ENCODE measurements around the gene PITX3. TPM values are rescaled to one million over a fixed set of nuclear protein-coding genes. Genes with fewer than 3 reads are reported as not detected.

PITX3 gene
- total and polyA plus RNA-seq, 10 of the 15 experiments (the other 5 are each of a cell fraction or from before 2014, with no cell fraction given): not detected

- no peak for TF ChIP-seq RELB (IDR thresholded peaks at IDR 0.05; ENCODE audit: low read depth)
- no peak for TF ChIP-seq PBX3 (IDR thresholded peaks at IDR 0.05; ENCODE audit: insufficient replicate concordance, low read depth, low read length)
Observed at GRCh38 chr10:102255404-102255803, 14.1 kb upstream of the PITX3 start (continued).

GRCh38 chr10:102254426-102254825, 13.1 kb upstream of the PITX3 start:
- in situ Hi-C loops (cut with MboI) (no loop called here), intact Hi-C loops (cut with micrococcal nuclease; ENCODE audit: unreplicated experiment) (no loop called here)
- no TSS peak for BruUV-seq (replicated peaks)
- no peak for TF ChIP-seq PAX8 (IDR thresholded peaks at IDR 0.05)
- no peak for TF ChIP-seq RAD21 (IDR thresholded peaks at IDR 0.05; ENCODE audit: insufficient read depth, low read depth, low read length)
- TF ChIP-seq HDAC6 (IDR thresholded peaks at IDR 0.05; ENCODE audit: unreplicated experiment): no peak
- TF ChIP-seq MTA2 (IDR thresholded peaks at IDR 0.05; ENCODE audit: low read depth): no peak
- no peak for TF ChIP-seq HSF1 (IDR thresholded peaks at IDR 0.05; ENCODE audit: low read depth, low read length)
- no peak for TF ChIP-seq SP1 (IDR thresholded peaks at IDR 0.05; ENCODE audit: low read depth, low read length)
- no peak for TF ChIP-seq POU2F2 (IDR thresholded peaks at IDR 0.05; ENCODE audit: borderline replicate concordance, low read depth, low read length)
- TF ChIP-seq SMC3 (IDR thresholded peaks at IDR 0.05; ENCODE audit: borderline replicate concordance, low read length): no peak
- no peak for TF ChIP-seq BHLHE40 (IDR thresholded peaks at IDR 0.05; ENCODE audit: borderline replicate concordance in 1 of 2, low read depth in 2 of 2, low read length in 1 of 2)
- no peak for TF ChIP-seq NFYB (IDR thresholded peaks at IDR 0.05; ENCODE audit: insufficient read depth, low read depth, low read length)
- no peak for TF ChIP-seq HDAC2 (IDR thresholded peaks at IDR 0.05)
- no peak for TF ChIP-seq ZSCAN29 (IDR thresholded peaks at IDR 0.05)
- no peak for TF ChIP-seq REST (IDR thresholded peaks at IDR 0.05; ENCODE audit: low read depth, low read length)

More at GRCh38 chr10:102254426-102254825, 13.1 kb upstream of the PITX3 start:
- Histone ChIP-seq H3K4me2 (ENCODE audit: control insufficient read depth, insufficient read depth) (no peak overlapping the region), H3K79me2 (ENCODE audit: control insufficient read depth, insufficient read depth, low read length) (peaks cover 55% of the 10 kb centered on the region), H3K9me3 (replicated peaks; ENCODE audit: control insufficient read depth, insufficient read depth, low read length) (no peaks in the 10 kb centered on the region; the same call in 2 of the 3 replicates), H3K9ac (ENCODE audit: control insufficient read depth, insufficient read depth, low read length) (no peak overlapping the region), H3K4me3 (no peak overlapping the region), H3K27ac (ENCODE audit: control insufficient read depth, insufficient read depth) (no peak overlapping the region), H4K20me1 (ENCODE audit: control insufficient read depth, insufficient read depth) (no peaks in the 10 kb centered on the region), H2AFZ (ENCODE audit: control insufficient read depth, low read depth, low read length) (no peak overlapping the region), H3K36me3 (ENCODE audit: control insufficient read depth in 2 of 2, insufficient read depth in 2 of 2, low read length in 1 of 2) (peaks cover 0 to 8% of the 10 kb centered on the region in 2 experiments; a peak in 2 of 4 replicates), H3K4me1 (ENCODE audit: control insufficient read depth, insufficient read depth, low read length) (0 out of 2 replicates have a peak, but pooled peaks cover 4% of the 10 kb centered on the region), H3K27me3 (replicated peaks in 1 of 2; ENCODE audit: control insufficient read depth in 2 of 2, insufficient read depth in 2 of 2, low read length in 1 of 2) (no peaks in the 10 kb centered on the region)
- ChIA-PET RAD21 (ENCODE audit: unreplicated experiment) (interaction anchor here (1.7 kb wide), 1 partner anchor 23 kb away, joined by 4 read pairs; no protein-coding TSS in a partner anchor), POLR2A (interaction anchor here (1.3 to 1.9 kb wide), 2 partner anchors 10 to 12 kb away, joined by 4 to 5 read pairs; no protein-coding TSS in a partner anchor), CTCF (interaction anchor here (1.0 to 1.8 kb wide), 5 partner anchors 12 to 25 kb away, joined by 3 to 8 read pairs (median 4); no protein-coding TSS in a partner anchor), SMC1A (ENCODE audit: uncharacterized antibody, unreplicated experiment) (interaction anchor here (1.4 to 5.5 kb wide), 2 partner anchors 13 to 98 kb away, joined by 3 to 18 read pairs; no protein-coding TSS in a partner anchor)
- DNase-seq (ENCODE audit: low read depth, low spot score): no peak
- FAIRE-seq: no peak
- 52% methylated on average over 1 of the region's 1 CpG for WGBS (ENCODE audit: insufficient coverage, insufficient replicate concordance, low lambda C conversion rate, missing lambda C conversion rate)
- ATAC-seq: no peak

Measured in GM12878 (cell line).